Nephron progenitor cell (in vitro differentiated cells): ENCODE results near the gene GPR17.

Source experiments
- DNase-seq: peaks from one replicate; pipeline ENCODE4 v3.0.0; 2021
- H3K27ac Mint-ChIP-seq: 2 replicates; pipeline ENCODE4 v1.8.0; 2021; ENCODE audit warnings: mild to moderate bottlenecking, moderate library complexity, mixed read lengths
- H3K27me3 Mint-ChIP-seq: 2 replicates; pipeline ENCODE4 v1.8.0; 2021; ENCODE audit warnings: mild to moderate bottlenecking, low read depth, mixed read lengths; ENCODE audit not compliant: poor library complexity
- H3K36me3 Mint-ChIP-seq: 2 replicates; pipeline ENCODE4 v1.8.0; 2021; ENCODE audit warnings: low read depth, mixed read lengths
- H3K4me1 Mint-ChIP-seq: 2 replicates; pipeline ENCODE4 v1.8.0; 2021; ENCODE audit warnings: mixed read lengths
- H3K4me3 Mint-ChIP-seq: 2 replicates; pipeline ENCODE4 v1.8.0; 2021; ENCODE audit warnings: mild to moderate bottlenecking, moderate library complexity, mixed read lengths
- H3K9me3 Mint-ChIP-seq: 2 replicates; pipeline ENCODE4 v1.8.0; 2021; ENCODE audit warnings: mild to moderate bottlenecking, moderate library complexity, mixed read lengths
- TF ChIP-seq, protein P1 (sequence below): fragments of 200-600 bp; sonication (generic); IDR thresholded peaks from 2 replicates; pipeline ENCODE4 v1.5.0; 2021; ENCODE audit warnings: antibody characterized with exemption

The GPR17 gene

DNA sequence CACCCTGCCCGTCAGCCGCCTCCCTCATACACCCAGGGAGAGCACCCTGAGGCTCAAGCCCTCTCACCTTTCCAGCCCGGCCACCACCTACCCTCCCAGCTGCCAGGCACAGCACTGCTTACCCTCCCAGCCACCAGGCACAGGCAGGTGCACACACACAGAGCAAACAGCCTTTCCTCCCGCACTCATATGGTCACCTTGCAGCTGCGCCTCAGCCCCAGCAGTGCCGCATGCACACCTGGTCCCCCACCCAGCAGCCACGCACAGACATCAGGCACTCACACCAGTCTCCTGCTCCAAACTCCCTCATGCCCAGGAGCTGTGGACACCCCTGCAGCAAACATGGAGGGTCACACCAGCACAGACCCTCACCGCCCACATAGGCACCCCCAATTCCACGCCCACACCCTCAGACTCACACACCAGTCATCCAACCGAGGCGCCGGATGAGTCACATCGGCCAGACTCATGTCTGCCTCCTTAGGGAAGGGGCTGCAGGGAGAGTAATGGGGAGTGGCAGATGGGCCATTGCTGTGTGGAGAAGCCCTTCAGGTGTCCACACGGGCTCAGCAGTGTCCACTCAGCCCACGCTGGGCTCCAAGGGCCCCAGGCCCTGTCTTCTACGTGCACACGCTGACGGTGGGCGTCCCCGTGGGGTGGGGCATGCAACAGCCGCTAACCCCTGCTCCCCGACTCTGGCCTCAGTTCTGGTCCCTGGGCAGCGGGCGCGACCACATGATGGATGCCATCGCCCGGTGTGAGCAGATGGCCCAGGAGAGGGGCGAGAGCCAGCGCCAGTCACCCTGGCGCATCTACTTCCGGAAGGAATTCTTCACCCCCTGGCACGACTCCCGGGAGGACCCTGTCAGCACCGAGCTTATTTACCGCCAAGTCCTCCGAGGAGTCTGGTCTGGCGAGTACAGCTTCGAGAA is 22.3 kb upstream of the GPR17 start:
- H3K27ac Mint-ChIP-seq = no peak overlapping the region
- no peak for DNase-seq
- H3K4me1 Mint-ChIP-seq = peaks cover 24% of the 10 kb centered on the region
- peaks cover 9% of the 10 kb centered on the region for H3K27me3 Mint-ChIP-seq
- H3K36me3 Mint-ChIP-seq = no peaks in the 10 kb centered on the region
- no peak overlapping the region for H3K4me3 Mint-ChIP-seq
- no peaks in the 10 kb centered on the region for H3K9me3 Mint-ChIP-seq
- TF ChIP-seq, protein P1, sequence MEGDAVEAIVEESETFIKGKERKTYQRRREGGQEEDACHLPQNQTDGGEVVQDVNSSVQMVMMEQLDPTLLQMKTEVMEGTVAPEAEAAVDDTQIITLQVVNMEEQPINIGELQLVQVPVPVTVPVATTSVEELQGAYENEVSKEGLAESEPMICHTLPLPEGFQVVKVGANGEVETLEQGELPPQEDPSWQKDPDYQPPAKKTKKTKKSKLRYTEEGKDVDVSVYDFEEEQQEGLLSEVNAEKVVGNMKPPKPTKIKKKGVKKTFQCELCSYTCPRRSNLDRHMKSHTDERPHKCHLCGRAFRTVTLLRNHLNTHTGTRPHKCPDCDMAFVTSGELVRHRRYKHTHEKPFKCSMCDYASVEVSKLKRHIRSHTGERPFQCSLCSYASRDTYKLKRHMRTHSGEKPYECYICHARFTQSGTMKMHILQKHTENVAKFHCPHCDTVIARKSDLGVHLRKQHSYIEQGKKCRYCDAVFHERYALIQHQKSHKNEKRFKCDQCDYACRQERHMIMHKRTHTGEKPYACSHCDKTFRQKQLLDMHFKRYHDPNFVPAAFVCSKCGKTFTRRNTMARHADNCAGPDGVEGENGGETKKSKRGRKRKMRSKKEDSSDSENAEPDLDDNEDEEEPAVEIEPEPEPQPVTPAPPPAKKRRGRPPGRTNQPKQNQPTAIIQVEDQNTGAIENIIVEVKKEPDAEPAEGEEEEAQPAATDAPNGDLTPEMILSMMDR = no peak

DNA sequence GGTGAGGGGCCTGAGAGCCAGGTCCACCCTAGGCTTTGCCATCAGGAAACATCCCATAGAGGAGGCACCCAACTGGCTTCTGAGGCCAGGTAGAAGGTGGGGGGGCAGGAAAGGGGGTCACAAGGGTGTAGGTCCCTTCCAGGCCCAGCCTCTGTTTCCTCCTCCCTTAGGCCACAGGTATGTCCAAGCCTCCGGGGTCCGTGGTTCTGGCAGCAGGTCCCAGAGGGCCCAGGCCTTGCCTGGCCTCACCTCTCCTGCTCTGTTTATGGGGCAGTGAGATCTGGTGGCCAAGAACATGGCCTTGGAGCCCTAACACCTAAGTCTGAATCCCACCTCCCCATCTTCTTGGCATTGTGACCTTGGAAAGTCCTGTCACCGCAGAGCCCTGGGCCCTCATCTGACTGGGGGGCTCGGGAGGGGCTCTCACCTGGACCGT is 21.6 kb upstream of the GPR17 start:
- TF ChIP-seq, protein P1 = no peak
- H3K27me3 Mint-ChIP-seq = peaks cover 9% of the 10 kb centered on the region
- no peaks in the 10 kb centered on the region for H3K36me3 Mint-ChIP-seq
- H3K4me1 Mint-ChIP-seq = peaks cover 21% of the 10 kb centered on the region
- DNase-seq = no peak
- no peak overlapping the region for H3K4me3 Mint-ChIP-seq
- H3K27ac Mint-ChIP-seq = no peak overlapping the region
- no peaks in the 10 kb centered on the region for H3K9me3 Mint-ChIP-seq

DNA sequence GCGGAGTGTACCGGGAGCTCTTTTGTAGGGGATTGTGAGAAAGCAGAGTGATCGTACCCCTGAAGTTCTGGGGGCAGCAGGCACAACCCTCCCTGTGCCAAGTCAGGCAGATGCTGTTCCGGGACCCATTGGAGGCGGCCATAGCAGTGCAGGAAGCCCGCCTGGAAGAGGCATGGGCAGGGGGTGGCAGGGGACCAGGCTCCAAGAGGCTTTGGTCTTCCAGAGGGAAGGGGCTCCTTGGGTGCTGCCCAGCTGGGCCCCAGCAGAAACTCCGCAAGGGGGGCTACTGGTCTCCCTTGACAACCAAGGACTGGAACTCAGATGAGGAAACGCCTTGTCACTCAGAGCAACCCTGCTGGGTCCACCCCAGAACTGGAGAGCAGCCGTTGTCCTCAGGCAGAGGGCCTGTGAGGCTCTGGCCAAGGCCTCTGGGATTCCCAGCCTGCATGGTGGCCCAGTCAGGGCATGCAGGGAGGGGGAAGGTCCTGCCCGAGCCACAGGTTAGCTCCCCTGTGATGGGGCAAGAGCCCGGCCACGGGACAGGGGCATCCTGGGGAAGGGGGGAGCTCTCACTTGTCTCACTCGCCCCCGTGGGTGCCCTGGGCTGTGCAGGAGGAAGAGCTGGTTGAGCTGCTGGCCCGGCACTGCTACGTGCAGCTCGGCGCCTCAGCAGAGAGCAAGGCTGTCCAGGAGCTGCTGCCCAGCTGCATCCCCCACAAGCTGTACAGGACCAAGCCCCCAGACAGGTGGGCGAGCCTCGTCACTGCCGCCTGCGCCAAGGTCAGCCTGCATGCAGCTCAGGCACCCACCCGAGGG is 21.0 kb upstream of the GPR17 start:
- Mint-ChIP-seq H3K36me3 (no peaks in the 10 kb centered on the region), H3K27me3 (peaks cover 9% of the 10 kb centered on the region), H3K4me3 (no peak overlapping the region), H3K27ac (no peak overlapping the region), H3K9me3 (no peaks in the 10 kb centered on the region), H3K4me1 (peaks cover 14% of the 10 kb centered on the region)
- DNase-seq = no peak
- TF ChIP-seq, protein P1 = no peak

DNA sequence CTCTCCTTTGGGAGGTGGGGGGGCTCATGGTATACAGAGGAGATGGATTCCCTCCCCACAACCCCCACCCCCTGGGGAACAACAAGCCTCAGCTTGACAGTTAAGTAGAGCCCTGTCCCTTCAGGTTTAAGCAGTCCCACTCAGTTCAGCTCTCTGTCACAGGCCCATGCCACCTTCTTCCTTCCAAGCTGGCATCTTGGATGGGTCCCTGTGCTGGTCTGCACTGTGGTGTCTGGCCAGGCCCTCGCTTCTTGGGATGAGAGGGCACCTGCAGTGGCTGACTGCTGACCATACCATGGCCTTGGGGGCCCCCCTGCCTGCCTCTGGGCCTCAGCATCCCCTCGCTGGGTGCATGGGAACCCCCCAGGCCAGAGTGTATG is 20.4 kb upstream of the GPR17 start:
- Mint-ChIP-seq H3K4me1 (peaks cover 10% of the 10 kb centered on the region), H3K27ac (no peak overlapping the region), H3K36me3 (no peaks in the 10 kb centered on the region), H3K27me3 (peaks cover 9% of the 10 kb centered on the region), H3K4me3 (no peak overlapping the region), H3K9me3 (no peaks in the 10 kb centered on the region)
- DNase-seq = no peak
- TF ChIP-seq, protein P1 = no peak

DNA sequence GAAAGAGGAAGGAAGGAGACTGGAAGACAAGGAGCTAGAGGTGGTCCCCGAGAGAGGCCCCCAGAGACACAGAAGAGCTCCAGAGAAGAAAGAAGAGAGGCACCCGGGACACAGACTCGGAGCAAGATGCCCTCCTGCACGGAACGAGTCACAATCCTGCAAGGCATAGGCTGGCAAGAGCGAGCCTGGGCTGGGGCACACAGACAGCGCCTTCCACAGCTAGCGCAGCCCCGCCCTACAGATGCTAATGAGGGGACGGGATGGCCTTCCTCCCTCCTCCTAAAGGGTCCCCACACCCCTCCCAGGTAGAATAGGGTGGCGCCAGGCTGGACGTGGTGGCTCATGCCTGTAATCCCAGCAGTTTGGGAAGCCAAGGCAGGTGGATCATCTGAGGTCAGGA is 19.8 kb upstream of the GPR17 start:
- peaks cover 6% of the 10 kb centered on the region for H3K4me1 Mint-ChIP-seq
- TF ChIP-seq, protein P1 = no peak
- H3K27ac Mint-ChIP-seq = no peak overlapping the region
- H3K36me3 Mint-ChIP-seq = no peaks in the 10 kb centered on the region
- H3K27me3 Mint-ChIP-seq = peaks cover 9% of the 10 kb centered on the region
- H3K9me3 Mint-ChIP-seq = no peaks in the 10 kb centered on the region
- H3K4me3 Mint-ChIP-seq = no peak overlapping the region
- no peak for DNase-seq
